CD8-positive, alpha-beta memory T cell (primary cell): ENCODE results near the gene INHBC. TPM values are rescaled to one million over a fixed set of nuclear protein-coding genes. Genes with fewer than 3 reads are reported as not detected.

Source experiments
- CTCF ChIA-PET: fragments of 350-600 bp; sonication (Branson Sonifier 250); formaldehyde crosslinking; loops from one replicate; lab custom pipeline; 2021; ENCODE audit warnings: antibody characterized with exemption; lab: Charles Lee
- POLR2A ChIA-PET: fragments of 350-600 bp; sonication (Branson Sonifier 250); formaldehyde crosslinking; loops from one replicate; lab custom pipeline; 2021; ENCODE audit warnings: antibody characterized with exemption; lab: Charles Lee
- DNase-seq, 5 donors: peaks; one replicate each; pipeline versions ENCODE4 v3.0.0 to v3.0.0-alpha.2; 2020 to 2022; ENCODE audit warnings: mixed read lengths in 1 of 5
- H3K27ac ChIP-seq: one replicate; pipeline ENCODE4 v1.7.0; 2013; ENCODE audit warnings: low read depth, mild to moderate bottlenecking, low read length, moderate library complexity
- H3K27me3 ChIP-seq: 2 replicates; pipeline ENCODE4 v1.7.0; 2013; ENCODE audit warnings: low read length, mild to moderate bottlenecking; ENCODE audit not compliant: insufficient read depth, poor library complexity, severe bottlenecking
- H3K36me3 ChIP-seq: 2 replicates; pipeline ENCODE4 v1.7.0; 2013; ENCODE audit warnings: mild to moderate bottlenecking, low read length, moderate library complexity; ENCODE audit not compliant: insufficient read depth
- H3K4me1 ChIP-seq: 2 replicates; pipeline ENCODE4 v1.7.0; 2013; ENCODE audit warnings: mild to moderate bottlenecking, low read length, moderate library complexity; ENCODE audit not compliant: insufficient read depth
- H3K4me3 ChIP-seq: 2 replicates; pipeline ENCODE4 v1.7.0; 2013; ENCODE audit warnings: mild to moderate bottlenecking, low read length
- H3K9me3 ChIP-seq: 2 replicates; pipeline ENCODE4 v1.7.0; 2013; ENCODE audit warnings: mild to moderate bottlenecking, low read length
- H3K27ac Mint-ChIP-seq, 8 donors: one replicate each; pipeline ENCODE4 v1.8.0; 2020 to 2021; ENCODE audit warnings: mixed read lengths in 8 of 8, mild to moderate bottlenecking in 6 of 8, inconsistent platforms in 3 of 8, moderate library complexity in 3 of 8
- H3K27me3 Mint-ChIP-seq, 2 donors: one replicate each; pipeline ENCODE4 v1.8.0; 2020 to 2021; ENCODE audit warnings: mixed read lengths in 2 of 2, mild to moderate bottlenecking in 1 of 2, moderate library complexity in 1 of 2
- H3K36me3 Mint-ChIP-seq, 3 donors: one replicate each; pipeline ENCODE4 v1.8.0; 2020 to 2021; ENCODE audit warnings: mixed read lengths in 3 of 3, inconsistent platforms in 1 of 3, mild to moderate bottlenecking in 1 of 3
- H3K4me1 Mint-ChIP-seq, 3 donors: one replicate each; pipeline ENCODE4 v1.8.0; 2020 to 2021; ENCODE audit warnings: mixed read lengths in 3 of 3, inconsistent platforms in 1 of 3, mild to moderate bottlenecking in 1 of 3
- H3K4me3 Mint-ChIP-seq, 7 donors: one replicate each; pipeline ENCODE4 v1.8.0; 2020 to 2021; ENCODE audit warnings: mixed read lengths in 7 of 7, mild to moderate bottlenecking in 6 of 7, moderate library complexity in 4 of 7, inconsistent platforms in 2 of 7
- H3K9me3 Mint-ChIP-seq, 5 donors: one replicate each; pipeline ENCODE4 v1.8.0; 2020 to 2022; ENCODE audit warnings: mixed read lengths in 5 of 5, mild to moderate bottlenecking in 3 of 5, moderate library complexity in 2 of 5, inconsistent platforms in 1 of 5
- polyA plus RNA-seq: library from polyadenylated mRNA; unstranded; fragments of 300-500 nt; fragmentation: Illumina TruSeq; gene quantifications from one replicate; pipeline ENCODE4 v1.2.3, GENCODE V29; 2021
- total RNA-seq, 2 experiments: library from RNA; stranded (reverse); gene quantifications; one replicate each; pipeline ENCODE4 v1.2.3, GENCODE V29; 2021

The INHBC gene
- total and polyA plus RNA-seq, 3 experiments from 2014 or later: 0.11 TPM; not detected in 1

- Mint-ChIP-seq H3K36me3 (peaks cover 0 to 24% (median 0%) of the 10 kb centered on the region in 3 donors), H3K27ac (peak overlapping the region; percentile 91 to 100 (median 100)), H3K9me3 (no peaks in the 10 kb centered on the region), H3K27me3 (no peaks in the 10 kb centered on the region), H3K4me3 (peak overlapping the region; percentile 91 to 100 (median 99)), H3K4me1 (peaks cover 44 to 62% (median 48%) of the 10 kb centered on the region in 3 donors)
- DNase-seq: peak in 2 of 5 donors; percentile 32 to 63
- peak overlapping the region; percentile 85 for H3K27ac ChIP-seq
- no peaks in the 10 kb centered on the region for H3K27me3 ChIP-seq
- CTCF ChIA-PET: interaction anchor here (0.6 to 1.5 kb wide), 5 partner anchors 9 to 215 kb away, joined by 3 to 6 read pairs (median 3); partner anchors contain the start of genes GLI1 and INHBE
- no peaks in the 10 kb centered on the region for H3K36me3 ChIP-seq
- H3K9me3 ChIP-seq: no peaks in the 10 kb centered on the region
- POLR2A ChIA-PET: interaction anchor here (0.5 to 1.4 kb wide), 4 partner anchors 28 to 746 kb away, joined by 3 to 6 read pairs (median 4); no protein-coding TSS in a partner anchor
- peaks cover 24% of the 10 kb centered on the region for H3K4me1 ChIP-seq
- H3K4me3 ChIP-seq: peak overlapping the region; percentile 59
Measured at GRCh38 chr12:57430112-57430930, 4.3 kb upstream of the INHBC start.

- peaks cover 0 to 19% (median 0%) of the 10 kb centered on the region in 3 donors for H3K36me3 Mint-ChIP-seq
- H3K4me3 Mint-ChIP-seq: peak within 1 kb of the TSS; percentile 91 to 100 (median 99)
- ChIA-PET POLR2A (interaction anchor here (1.4 kb wide), 1 partner anchor 28 kb away, joined by 6 read pairs; no protein-coding TSS in a partner anchor), CTCF (interaction anchor here (1.0 kb wide), 1 partner anchor 28 kb away, joined by 3 read pairs; no protein-coding TSS in a partner anchor)
- no peaks in the 10 kb centered on the region for H3K36me3 ChIP-seq
- no peaks in the 10 kb centered on the region for H3K9me3 ChIP-seq
- peak; percentile 91 to 96 (median 94) for DNase-seq
- H3K27ac ChIP-seq: peak within 1 kb of the TSS; percentile 85
- H3K27me3 ChIP-seq: no peaks in the 10 kb centered on the region
- no peaks in the 10 kb centered on the region for H3K9me3 Mint-ChIP-seq
- H3K4me1 ChIP-seq: peaks cover 24% of the 10 kb centered on the region
- H3K27ac Mint-ChIP-seq: peak within 1 kb of the TSS; percentile 91 to 100 (median 100)
- peak within 1 kb of the TSS; percentile 59 for H3K4me3 ChIP-seq
- H3K27me3 Mint-ChIP-seq: no peaks in the 10 kb centered on the region
- peaks cover 44 to 62% (median 51%) of the 10 kb centered on the region in 3 donors for H3K4me1 Mint-ChIP-seq
Measured at GRCh38 chr12:57430931-57431566, 3.5 kb upstream of the INHBC start, which contains the start of gene R3HDM2. R3HDM2 (minus strand) TSS chr12:57431043; CDS start chr12:57310428, 120,615 bp downstream.

GRCh38 chr12:57431654-57432188, 2.9 kb upstream of the INHBC start:
- H3K36me3 Mint-ChIP-seq: peaks cover 0 to 13% (median 0%) of the 10 kb centered on the region in 3 donors
- H3K27ac Mint-ChIP-seq: peak overlapping the region; percentile 91 to 100 (median 100)
- H3K4me3 ChIP-seq: peak overlapping the region; percentile 59
- H3K9me3 ChIP-seq: no peaks in the 10 kb centered on the region
- no peaks in the 10 kb centered on the region for H3K9me3 Mint-ChIP-seq
- H3K4me3 Mint-ChIP-seq: peak overlapping the region; percentile 91 to 99 (median 94)
- no peaks in the 10 kb centered on the region for H3K27me3 ChIP-seq
- no peaks in the 10 kb centered on the region for H3K36me3 ChIP-seq
- peaks cover 39 to 56% (median 45%) of the 10 kb centered on the region in 3 donors for H3K4me1 Mint-ChIP-seq
- no peak for DNase-seq
- no peaks in the 10 kb centered on the region for H3K27me3 Mint-ChIP-seq
- CTCF ChIA-PET: interaction anchor here (0.9 to 1.0 kb wide), 2 partner anchors 24 to 27 kb away, joined by 3 read pairs; partner anchors contain the start of gene INHBE
- peak overlapping the region; percentile 85 for H3K27ac ChIP-seq
- POLR2A ChIA-PET: no interaction called here
- peaks cover 19% of the 10 kb centered on the region for H3K4me1 ChIP-seq

GRCh38 chr12:57433370-57433769, 1.2 kb upstream of the INHBC start:
- Mint-ChIP-seq H3K36me3 (peaks cover 0 to 11% (median 0%) of the 10 kb centered on the region in 3 donors), H3K9me3 (no peaks in the 10 kb centered on the region), H3K4me3 (no peak overlapping the region), H3K27me3 (no peaks in the 10 kb centered on the region), H3K27ac (no peak overlapping the region), H3K4me1 (peaks cover 31 to 45% (median 35%) of the 10 kb centered on the region in 3 donors)
- DNase-seq: no peak
- no peaks in the 10 kb centered on the region for H3K27me3 ChIP-seq
- no peak overlapping the region for H3K27ac ChIP-seq
- ChIA-PET CTCF (interaction anchor here (0.6 to 1.6 kb wide), 3 partner anchors 20 to 47 kb away, joined by 3 to 6 read pairs (median 6); partner anchors contain the start of genes ARHGAP9 and GLI1), POLR2A (no interaction called here)
- peaks cover 19% of the 10 kb centered on the region for H3K4me1 ChIP-seq
- H3K4me3 ChIP-seq: no peak overlapping the region
- no peaks in the 10 kb centered on the region for H3K36me3 ChIP-seq
- no peaks in the 10 kb centered on the region for H3K9me3 ChIP-seq

GRCh38 chr12:57435293-57435692, 709 bp downstream of the INHBC start:
- Histone ChIP-seq H3K36me3 (no peaks in the 10 kb centered on the region), H3K27me3 (no peaks in the 10 kb centered on the region), H3K9me3 (no peaks in the 10 kb centered on the region), H3K4me3 (no peak overlapping the region), H3K27ac (no peak overlapping the region), H3K4me1 (peaks cover 7% of the 10 kb centered on the region)
- Mint-ChIP-seq H3K36me3 (peaks cover 0 to 7% (median 0%) of the 10 kb centered on the region in 3 donors), H3K4me3 (peak overlapping the region in 4 of 7 donors; percentile 15 to 77 (median 64)), H3K27ac (peak overlapping the region in 6 of 8 donors; percentile 2 to 79 (median 30)), H3K27me3 (no peaks in the 10 kb centered on the region), H3K9me3 (no peaks in the 10 kb centered on the region), H3K4me1 (peaks cover 16 to 26% (median 16%) of the 10 kb centered on the region in 3 donors)
- no peak for DNase-seq
- POLR2A ChIA-PET: no interaction called here
- CTCF ChIA-PET: interaction anchor here (1.0 to 1.8 kb wide), 3 partner anchors 17 to 28 kb away, joined by 4 to 9 read pairs (median 6); no protein-coding TSS in a partner anchor

GRCh38 chr12:57438400-57438799, 3.8 kb downstream of the INHBC start:
- H3K36me3 ChIP-seq: no peaks in the 10 kb centered on the region
- Mint-ChIP-seq H3K27me3 (peaks cover 10 to 11% of the 10 kb centered on the region in 2 donors), H3K27ac (peak overlapping the region in 2 of 8 donors; percentile 2 to 26), H3K36me3 (peaks cover 0 to 14% (median 0%) of the 10 kb centered on the region in 3 donors), H3K4me3 (no peak overlapping the region), H3K9me3 (peaks cover 0 to 20% (median 12%) of the 10 kb centered on the region in 5 donors), H3K4me1 (peaks cover 4 to 12% (median 5%) of the 10 kb centered on the region in 3 donors)
- H3K4me3 ChIP-seq: no peak overlapping the region
- H3K9me3 ChIP-seq: no peaks in the 10 kb centered on the region
- ChIA-PET POLR2A (no interaction called here), CTCF (interaction anchor here (1.5 kb wide), 1 partner anchor 21 kb away, joined by 6 read pairs; the partner anchor contains the start of gene GLI1)
- no peaks in the 10 kb centered on the region for H3K27me3 ChIP-seq
- DNase-seq: no peak
- no peak overlapping the region for H3K27ac ChIP-seq
- no peaks in the 10 kb centered on the region for H3K4me1 ChIP-seq

- peaks cover 0 to 14% (median 0%) of the 10 kb centered on the region in 3 donors for H3K36me3 Mint-ChIP-seq
- POLR2A ChIA-PET: interaction anchor here (0.7 kb wide), 1 partner anchor 56 kb away, joined by 5 read pairs; no protein-coding TSS in a partner anchor
- Histone ChIP-seq H3K4me1 (no peaks in the 10 kb centered on the region), H3K27ac (no peak overlapping the region), H3K4me3 (no peak overlapping the region), H3K9me3 (no peaks in the 10 kb centered on the region), H3K36me3 (no peaks in the 10 kb centered on the region), H3K27me3 (no peaks in the 10 kb centered on the region)
- no peak overlapping the region for H3K27ac Mint-ChIP-seq
- H3K4me3 Mint-ChIP-seq: no peak overlapping the region
- peaks cover 0 to 20% (median 12%) of the 10 kb centered on the region in 5 donors for H3K9me3 Mint-ChIP-seq
- CTCF ChIA-PET: interaction anchor here (1.3 kb wide), 1 partner anchor 13 kb away, joined by 3 read pairs; no protein-coding TSS in a partner anchor
- H3K27me3 Mint-ChIP-seq: peaks cover 10 to 11% of the 10 kb centered on the region in 2 donors
- peaks cover 4 to 7% (median 5%) of the 10 kb centered on the region in 3 donors for H3K4me1 Mint-ChIP-seq
- no peak for DNase-seq
Measured at GRCh38 chr12:57439762-57440266, 5.2 kb downstream of the INHBC start.
